Testis (tissue), 3 donors: Measurements from ENCODE around the gene GRID1. TPM values are rescaled to one million over a fixed set of nuclear protein-coding genes. Genes with fewer than 3 reads are reported as not detected.
A peak's percentile ranks its signal among the peaks of the same experiment; 100 is the strongest.

Experiments used
- DNase-seq: peaks from one replicate; pipeline ENCODE4 v3.0.0-alpha.2; 2019
- H3K27ac ChIP-seq, 2 donors: fragments of 200-600 bp; sonication (generic); one replicate each; pipeline ENCODE4 v1.5.1; 2019
- H3K27me3 ChIP-seq: fragments of 200-600 bp; sonication (generic); one replicate; pipeline ENCODE4 v1.5.1; 2019
- H3K36me3 ChIP-seq: fragments of 200-600 bp; sonication (generic); one replicate; pipeline ENCODE4 v1.5.1; 2017; ENCODE audit warnings: low read depth; ENCODE audit errors: missing control alignments
- H3K4me1 ChIP-seq: fragments of 200-600 bp; sonication (generic); one replicate; pipeline ENCODE4 v1.5.1; 2019
- H3K4me3 ChIP-seq, 2 donors: fragments of 200-600 bp; sonication (generic); one replicate each; pipeline ENCODE4 v1.5.1; 2017 to 2019
- H3K9me3 ChIP-seq: fragments of 200-600 bp; sonication (generic); one replicate; pipeline ENCODE4 v1.5.1; 2017
- POLR2A ChIP-seq: fragments of 450-650 bp; IDR thresholded peaks from one replicate; pipeline ENCODE4 v1.6.1; 2017; ENCODE audit warnings: antibody characterized with exemption, mild to moderate bottlenecking, moderate library complexity
- WGBS, 2 donors: methylation state at CpG; one replicate each; pipeline ENCODE4 v1.1.5; 2018; 5-methylcytosine and 5-hydroxymethylcytosine counted together
- intact Hi-C: fragments of 100-400 bp; cut with DNase I; formaldehyde crosslinking; loops from one replicate; pipeline ENCODE4 v1.15.1; 2023; ENCODE audit warnings: low total_unique reads
- polyA plus RNA-seq: library from polyadenylated mRNA; stranded (reverse); fragments of 350-450 nt; fragmentation: Illumina TruSeq; extraction: RNeasy Lipid Tissue Mini Kit (QIAGEN cat#74804); gene quantifications from one replicate; pipeline ENCODE4 v1.2.3, GENCODE V29; 2014; ENCODE audit warnings: low read depth, low replicate concordance; ENCODE audit not compliant: insufficient read depth
- total RNA-seq, 2 donors: library from RNA; depleted of rRNA; stranded (reverse); fragments of >200 nt; gene quantifications; one replicate each; pipeline ENCODE4 v1.2.3, GENCODE V29; 2016
- TF ChIP-seq, protein P1 (sequence below), 3 experiments: fragments of 450-650 bp in 2 of 3; fragments of 200-600 bp in 1 of 3; sonication (generic) in 1 of 3; IDR thresholded peaks; one replicate each; pipeline ENCODE4 v1.5.1; 2016 to 2019; ENCODE audit warnings: antibody characterized with exemption in 3 of 3, mild to moderate bottlenecking in 2 of 3, moderate library complexity in 1 of 3

Gene GRID1
- total and polyA plus RNA-seq, 3 donors from 2014 or later = 7.4 to 16.7 (median 8.1) TPM

DNA sequence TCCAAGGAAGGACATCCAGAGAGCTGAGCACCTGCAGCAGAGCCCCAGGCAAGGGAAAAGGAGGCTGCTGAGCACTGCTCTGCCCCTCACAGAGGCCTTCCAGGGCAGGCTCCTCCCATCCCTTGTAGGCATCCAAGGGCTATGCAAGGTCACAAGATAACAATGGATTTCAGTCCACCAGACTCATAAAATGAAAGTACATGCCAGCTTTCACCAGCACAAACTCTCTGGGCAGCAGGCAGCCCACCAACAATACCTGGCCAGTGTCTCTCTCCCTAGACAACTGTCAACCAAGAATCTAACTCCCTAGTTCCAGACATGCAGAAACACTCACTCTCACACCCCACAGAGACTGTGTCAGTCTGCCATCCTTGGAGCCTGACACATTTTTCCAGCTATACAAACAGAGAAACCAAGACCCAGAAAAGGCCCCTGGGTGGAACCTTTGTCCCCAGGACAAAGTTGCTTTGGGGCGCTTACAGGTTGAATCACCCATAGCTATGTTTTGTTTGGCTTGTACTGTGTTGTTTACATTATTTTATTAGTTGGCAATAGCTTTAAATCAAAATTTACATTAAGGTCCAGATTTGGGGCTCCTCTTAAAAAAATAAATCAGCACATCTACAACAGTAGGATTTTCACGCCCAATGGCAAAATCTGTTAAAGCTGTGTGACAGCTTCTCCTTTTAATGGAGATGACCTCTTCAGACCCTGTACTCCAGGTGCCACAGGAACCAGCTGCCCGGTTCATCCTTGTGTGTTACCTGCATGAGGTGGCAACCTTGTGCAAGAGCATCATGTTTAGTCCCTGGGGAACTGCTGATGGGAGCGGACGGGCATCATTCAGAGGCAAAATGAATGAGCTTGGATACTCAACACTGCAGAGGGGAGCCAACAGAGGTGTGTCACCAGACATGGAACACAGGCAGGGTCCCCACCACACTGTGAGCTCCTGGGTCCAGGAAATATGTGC is 5.2 kb downstream of the GRID1 start:
- TF ChIP-seq, protein P1, sequence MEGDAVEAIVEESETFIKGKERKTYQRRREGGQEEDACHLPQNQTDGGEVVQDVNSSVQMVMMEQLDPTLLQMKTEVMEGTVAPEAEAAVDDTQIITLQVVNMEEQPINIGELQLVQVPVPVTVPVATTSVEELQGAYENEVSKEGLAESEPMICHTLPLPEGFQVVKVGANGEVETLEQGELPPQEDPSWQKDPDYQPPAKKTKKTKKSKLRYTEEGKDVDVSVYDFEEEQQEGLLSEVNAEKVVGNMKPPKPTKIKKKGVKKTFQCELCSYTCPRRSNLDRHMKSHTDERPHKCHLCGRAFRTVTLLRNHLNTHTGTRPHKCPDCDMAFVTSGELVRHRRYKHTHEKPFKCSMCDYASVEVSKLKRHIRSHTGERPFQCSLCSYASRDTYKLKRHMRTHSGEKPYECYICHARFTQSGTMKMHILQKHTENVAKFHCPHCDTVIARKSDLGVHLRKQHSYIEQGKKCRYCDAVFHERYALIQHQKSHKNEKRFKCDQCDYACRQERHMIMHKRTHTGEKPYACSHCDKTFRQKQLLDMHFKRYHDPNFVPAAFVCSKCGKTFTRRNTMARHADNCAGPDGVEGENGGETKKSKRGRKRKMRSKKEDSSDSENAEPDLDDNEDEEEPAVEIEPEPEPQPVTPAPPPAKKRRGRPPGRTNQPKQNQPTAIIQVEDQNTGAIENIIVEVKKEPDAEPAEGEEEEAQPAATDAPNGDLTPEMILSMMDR (IDR thresholded peaks at IDR 0.05) = no peak
- TF ChIP-seq POLR2A = no peak
- WGBS, 2 donors = 96 to 100% methylated on average over 5 of the region's 5 CpGs
- Histone ChIP-seq H3K27me3 (no peaks in the 10 kb centered on the region), H3K27ac (no peak overlapping the region), H3K4me3 (no peak overlapping the region), H3K36me3 (no peaks in the 10 kb centered on the region), H3K9me3 (no peaks in the 10 kb centered on the region), H3K4me1 (peaks cover 14% of the 10 kb centered on the region)
- intact Hi-C loops = no loop called here
- peak; percentile 46 for DNase-seq

DNA sequence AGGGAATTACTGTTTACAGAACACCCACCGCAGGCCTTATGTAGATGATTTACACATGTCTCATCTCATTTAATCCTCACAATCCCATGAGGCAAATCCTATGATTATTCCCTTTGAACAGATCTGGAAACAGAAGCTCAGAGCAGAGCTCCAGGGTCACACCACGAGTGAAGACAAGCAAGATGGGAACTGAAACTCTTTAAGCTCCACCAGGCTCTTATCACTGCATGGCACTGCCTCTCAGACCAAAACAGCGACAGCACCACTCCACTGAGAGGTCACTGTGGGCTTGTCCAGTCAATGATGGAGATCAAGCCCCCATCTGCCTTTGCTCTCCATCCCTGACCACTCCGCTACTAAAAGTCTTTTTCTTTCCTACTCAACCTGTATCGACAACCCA is 5.9 kb downstream of the GRID1 start:
- Histone ChIP-seq H3K4me3 (no peak overlapping the region), H3K4me1 (peaks cover 14% of the 10 kb centered on the region), H3K36me3 (no peaks in the 10 kb centered on the region), H3K9me3 (no peaks in the 10 kb centered on the region), H3K27me3 (no peaks in the 10 kb centered on the region), H3K27ac (no peak overlapping the region)
- no peak for DNase-seq
- 75 to 76% methylated on average over 5 of the region's 5 CpGs for WGBS, 2 donors
- intact Hi-C loops = no loop called here
- TF ChIP-seq, protein P1 (IDR thresholded peaks at IDR 0.05) = no peak
- no peak for TF ChIP-seq POLR2A

- Histone ChIP-seq H3K4me1 (peaks cover 14% of the 10 kb centered on the region), H3K27me3 (no peaks in the 10 kb centered on the region), H3K4me3 (no peak overlapping the region), H3K27ac (no peak overlapping the region), H3K36me3 (no peaks in the 10 kb centered on the region), H3K9me3 (no peaks in the 10 kb centered on the region)
- no peak for DNase-seq
- 61 to 79% methylated on average over 1 of the region's 1 CpG for WGBS, 2 donors
- TF ChIP-seq, protein P1 (IDR thresholded peaks at IDR 0.05) = no peak
- no peak for TF ChIP-seq POLR2A
- intact Hi-C loops = no loop called here
Measured at GRCh38 chr10:86359954-86360353, 6.6 kb downstream of the GRID1 start.

DNA sequence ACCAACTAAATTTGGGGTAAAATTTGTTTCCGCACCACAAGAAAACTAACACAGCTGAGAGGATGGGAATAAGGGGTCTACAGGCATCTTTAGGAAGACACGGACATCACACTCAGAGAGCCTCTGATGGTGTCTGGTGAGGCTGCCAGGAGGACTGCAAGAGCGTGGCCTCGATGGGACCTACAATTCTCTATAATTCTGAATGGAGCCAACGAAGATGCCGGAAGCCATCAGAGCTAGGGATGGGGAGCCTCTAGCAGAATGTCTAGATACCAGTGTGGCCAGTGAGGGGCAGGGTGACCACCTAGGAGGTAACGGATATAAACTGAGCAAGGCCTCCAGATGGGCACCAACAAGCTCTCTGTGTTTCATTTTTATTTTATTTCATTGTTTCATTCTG is 7.5 kb downstream of the GRID1 start:
- H3K36me3 ChIP-seq = no peaks in the 10 kb centered on the region
- no peaks in the 10 kb centered on the region for H3K27me3 ChIP-seq
- DNase-seq = no peak
- no peaks in the 10 kb centered on the region for H3K9me3 ChIP-seq
- H3K27ac ChIP-seq = no peak overlapping the region
- intact Hi-C loops = no loop called here
- no peak for TF ChIP-seq POLR2A
- TF ChIP-seq, protein P1 (IDR thresholded peaks at IDR 0.05) = no peak
- WGBS, 2 donors = 92 to 96% methylated on average over 7 of the region's 7 CpGs
- H3K4me1 ChIP-seq = peaks cover 14% of the 10 kb centered on the region
- no peak overlapping the region for H3K4me3 ChIP-seq
